H9 (cell line): ENCODE results near the gene GPC6. TPM values are rescaled to one million over a fixed set of nuclear protein-coding genes. Genes with fewer than 3 reads are reported as not detected.

Experiments
- DNase-seq: peaks from one replicate; pipeline ENCODE4 v3.0.0-alpha.2; 2017
- H2AFZ ChIP-seq: one replicate; pipeline ENCODE4 v1.6.1; 2013; ENCODE audit warnings: mild to moderate bottlenecking, low read length, control low read depth, moderate library complexity
- H2AK5ac ChIP-seq: 2 replicates; pipeline ENCODE4 v1.6.1; 2013; ENCODE audit warnings: low read length, control low read depth, mixed read lengths; ENCODE audit not compliant: insufficient read length
- H2BK120ac ChIP-seq: one replicate; pipeline ENCODE4 v1.6.1; 2013; ENCODE audit warnings: low read depth, mild to moderate bottlenecking, low read length, control low read depth, inconsistent platforms; ENCODE audit not compliant: poor library complexity, severe bottlenecking
- H2BK12ac ChIP-seq: 2 replicates; pipeline ENCODE4 v1.6.1; 2013; ENCODE audit warnings: low read length, control low read depth, mixed read lengths, low read depth; ENCODE audit not compliant: insufficient read length
- H2BK15ac ChIP-seq: 2 replicates; pipeline ENCODE4 v1.6.1; 2013; ENCODE audit warnings: low read depth, low read length, control low read depth
- H2BK20ac ChIP-seq: one replicate; pipeline ENCODE4 v1.6.1; 2013; ENCODE audit warnings: low read depth, mild to moderate bottlenecking, low read length, control low read depth, inconsistent platforms; ENCODE audit not compliant: poor library complexity, severe bottlenecking
- H2BK5ac ChIP-seq: 2 replicates; pipeline ENCODE4 v1.6.1; 2013; ENCODE audit warnings: low read length, control low read depth, mixed read lengths; ENCODE audit not compliant: insufficient read length
- H3K14ac ChIP-seq: 2 replicates; pipeline ENCODE4 v1.6.1; 2013; ENCODE audit warnings: low read length, control low read depth; ENCODE audit not compliant: insufficient read depth
- H3K18ac ChIP-seq: 2 replicates; pipeline ENCODE4 v1.6.1; 2013; ENCODE audit warnings: low read depth, mild to moderate bottlenecking, mixed read lengths, low read length, control low read depth; ENCODE audit not compliant: insufficient read length
- H3K23ac ChIP-seq: 2 replicates; pipeline ENCODE4 v1.6.1; 2013; ENCODE audit warnings: low read length, control low read depth, mixed read lengths, low read depth; ENCODE audit not compliant: insufficient read length
- H3K23me2 ChIP-seq: 2 replicates; pipeline ENCODE4 v1.6.1; 2013; ENCODE audit warnings: low read depth, mild to moderate bottlenecking, mixed read lengths, low read length, control low read depth; ENCODE audit not compliant: insufficient read length, poor library complexity, severe bottlenecking
- H3K27ac ChIP-seq: 2 replicates; pipeline ENCODE4 v1.5.1; 2013; ENCODE audit warnings: low read length, control low read depth, mixed read lengths, low read depth; ENCODE audit not compliant: insufficient read length
- H3K27me3 ChIP-seq: 2 replicates; pipeline ENCODE4 v1.6.1; 2013; ENCODE audit warnings: low read length, control low read depth, inconsistent platforms; ENCODE audit not compliant: insufficient read depth
- H3K4ac ChIP-seq: 2 replicates; pipeline ENCODE4 v1.6.1; 2013; ENCODE audit warnings: low read depth, mild to moderate bottlenecking, control low read depth, inconsistent platforms, low read length, moderate library complexity
- H3K4me1 ChIP-seq: 2 replicates; pipeline ENCODE4 v1.6.1; 2013; ENCODE audit warnings: low read length, control low read depth, inconsistent platforms; ENCODE audit not compliant: insufficient read depth
- H3K4me2 ChIP-seq: 2 replicates; pipeline ENCODE4 v1.6.1; 2013; ENCODE audit warnings: low read length, control low read depth, mixed read lengths; ENCODE audit not compliant: insufficient read length, insufficient read depth
- H3K56ac ChIP-seq: 2 replicates; pipeline ENCODE4 v1.6.1; 2013; ENCODE audit warnings: low read depth, mild to moderate bottlenecking, mixed read lengths, low read length, control low read depth; ENCODE audit not compliant: insufficient read length
- H3K79me1 ChIP-seq: 2 replicates; pipeline ENCODE4 v1.6.1; 2013; ENCODE audit warnings: low read depth, mild to moderate bottlenecking, moderate library complexity, low read length, control low read depth, inconsistent platforms; ENCODE audit not compliant: insufficient read depth, poor library complexity, severe bottlenecking
- H3K79me2 ChIP-seq: 2 replicates; pipeline ENCODE4 v1.6.1; 2013; ENCODE audit warnings: low read length, control low read depth, inconsistent platforms; ENCODE audit not compliant: insufficient read depth
- H3K9ac ChIP-seq: 2 replicates; pipeline ENCODE4 v1.6.1; 2013; ENCODE audit warnings: low read length, control low read depth, mixed read lengths; ENCODE audit not compliant: insufficient read length; ENCODE audit errors: extremely low read depth
- H3K9me3 ChIP-seq: one replicate; pipeline ENCODE4 v1.6.1; 2013; ENCODE audit warnings: low read depth, low read length, inconsistent platforms; ENCODE audit not compliant: control insufficient read depth
- H3T11ph ChIP-seq: one replicate; pipeline ENCODE4 v1.6.1; 2013; ENCODE audit warnings: mild to moderate bottlenecking, low read length, control low read depth, inconsistent platforms
- H4K20me1 ChIP-seq: one replicate; pipeline ENCODE4 v1.6.1; 2013; ENCODE audit not compliant: control insufficient read depth, insufficient read length, insufficient read depth
- H4K5ac ChIP-seq: 2 replicates; pipeline ENCODE4 v1.6.1; 2013; ENCODE audit warnings: low read depth, mild to moderate bottlenecking, mixed read lengths, low read length, control low read depth; ENCODE audit not compliant: insufficient read length
- H4K8ac ChIP-seq: replicated peaks from 2 replicates; pipeline ENCODE4 v1.6.1; 2013; ENCODE audit warnings: low read length, control low read depth, mixed read lengths, low read depth; ENCODE audit not compliant: insufficient read length
- H4K91ac ChIP-seq: 2 replicates; pipeline ENCODE4 v1.6.1; 2013; ENCODE audit warnings: low read depth, mild to moderate bottlenecking, moderate library complexity, mixed read lengths, low read length, control low read depth; ENCODE audit not compliant: insufficient read length
- H3K27ac Mint-ChIP-seq, 3 experiments: 2 replicates in 2 of 3; 3 replicates in 1 of 3; pipeline ENCODE4 v1.8.0; 2020 to 2021; ENCODE audit warnings: mixed read lengths in 3 of 3, mild to moderate bottlenecking in 1 of 3, moderate library complexity in 1 of 3
- H3K27me3 Mint-ChIP-seq: 2 replicates; pipeline ENCODE4 v1.8.0; 2021; ENCODE audit warnings: low read depth, mild to moderate bottlenecking, moderate library complexity, mixed read lengths
- H3K36me3 Mint-ChIP-seq, 3 experiments: 2 replicates in 2 of 3; 3 replicates in 1 of 3; pipeline ENCODE4 v1.8.0; 2020 to 2021; ENCODE audit warnings: low read depth in 3 of 3, mixed read lengths in 3 of 3; ENCODE audit not compliant: insufficient read depth in 1 of 3
- H3K4me1 Mint-ChIP-seq, 2 experiments: 2 replicates each; pipeline ENCODE4 v1.8.0; 2020; ENCODE audit warnings: mixed read lengths in 2 of 2
- H3K4me3 Mint-ChIP-seq, 2 experiments: 2 replicates in 1 of 2; 3 replicates in 1 of 2; pipeline ENCODE4 v1.8.0; 2020 to 2021; ENCODE audit warnings: mild to moderate bottlenecking in 2 of 2, mixed read lengths in 2 of 2, moderate library complexity in 1 of 2
- H3K9me3 Mint-ChIP-seq, 2 experiments: 2 replicates in 1 of 2; 3 replicates in 1 of 2; pipeline ENCODE4 v1.8.0; 2020; ENCODE audit warnings: mild to moderate bottlenecking in 2 of 2, mixed read lengths in 2 of 2, moderate library complexity in 1 of 2
- CTCF ChIP-seq: fragments of 200-600 bp; sonication (generic); conservative IDR thresholded peaks from 3 replicates; pipeline ENCODE4 v1.8.0; 2021; ENCODE audit warnings: antibody characterized with exemption, mild to moderate bottlenecking
- WGBS: extraction: QIAGEN DNeasy Blood & Tissue Kit; methylation state at CpG from one replicate; pipeline ENCODE4 v1.1.7; 2013; ENCODE audit warnings: missing lambda C conversion rate, low lambda C conversion rate, mixed read lengths; ENCODE audit not compliant: insufficient read length; ENCODE audit errors: extremely low coverage; 5-methylcytosine and 5-hydroxymethylcytosine counted together
- total RNA-seq: library from RNA; stranded (reverse); gene quantifications from 2 replicates; pipeline ENCODE4 v1.2.1, GENCODE V29; 2021

GPC6 gene
- total RNA-seq, 1 experiment from 2014 or later: 15.6 TPM

GRCh38 chr13:93655154-93655553, 428.5 kb downstream of the GPC6 start:
- no peaks in the 10 kb centered on the region for H3K4me1 ChIP-seq
- H3K79me1 ChIP-seq: no peaks in the 10 kb centered on the region
- H3K27ac ChIP-seq: no peak overlapping the region
- no peak overlapping the region for H3K56ac ChIP-seq
- no peaks in the 10 kb centered on the region for H4K20me1 ChIP-seq
- Mint-ChIP-seq H3K9me3 (no peaks in the 10 kb centered on the region; a peak in 1 of 5 replicates), H3K27ac (no peak overlapping the region), H3K27me3 (no peaks in the 10 kb centered on the region), H3K36me3 (peaks cover 0 to 4% (median 0%) of the 10 kb centered on the region in 3 experiments; a peak in 2 of 7 replicates), H3K4me1 (no peaks in the 10 kb centered on the region), H3K4me3 (no peak overlapping the region)
- H4K5ac ChIP-seq: no peak overlapping the region
- no CpG with 5 or more reads among the region's 1 CpG for WGBS
- DNase-seq: no peak
- H3K9ac ChIP-seq: no peak overlapping the region
- H3K18ac ChIP-seq: no peak overlapping the region
- no peak overlapping the region for H2BK15ac ChIP-seq
- no peak overlapping the region for H3K4me2 ChIP-seq
- H2AK5ac ChIP-seq: no peak overlapping the region
- no peak for TF ChIP-seq CTCF
- no peaks in the 10 kb centered on the region for H3K79me2 ChIP-seq
- no peak overlapping the region for H2BK20ac ChIP-seq
- no peak overlapping the region for H2BK120ac ChIP-seq
- H2BK5ac ChIP-seq: no peak overlapping the region
- no peak overlapping the region for H3K4ac ChIP-seq
- H2BK12ac ChIP-seq: no peak overlapping the region
- no peak overlapping the region for H3K23ac ChIP-seq
- H3K23me2 ChIP-seq: no peaks in the 10 kb centered on the region
- H3T11ph ChIP-seq: no peak overlapping the region
- no peak overlapping the region for H4K8ac ChIP-seq
- no peaks in the 10 kb centered on the region for H3K9me3 ChIP-seq
- no peak overlapping the region for H3K14ac ChIP-seq
- no peaks in the 10 kb centered on the region for H3K27me3 ChIP-seq
- no peak overlapping the region for H2AFZ ChIP-seq
- no peak overlapping the region for H4K91ac ChIP-seq
